Glomerular visceral epithelial cell (primary cell): ENCODE results near the gene FOXD4L6.
"Not testable (repeated sequence)": the region's sequence is repeated elsewhere in the genome, so short reads cannot be mapped to it uniquely, and the experiment has no call there.

ENCODE experiments used
- DNase-seq: peaks from one replicate; pipeline ENCODE4 v3.0.0-alpha.2; 2016; ENCODE audit errors: extremely low spot score

The FOXD4L6 gene

GRCh38 chr9:41128581-41128980, at the start of gene FOXD4L6:
TSS of gene FOXD4L6 (minus strand) at chr9:41128681. CDS start at chr9:41128383, 298 bp downstream.
- not testable (repeated sequence) for DNase-seq

DNA sequence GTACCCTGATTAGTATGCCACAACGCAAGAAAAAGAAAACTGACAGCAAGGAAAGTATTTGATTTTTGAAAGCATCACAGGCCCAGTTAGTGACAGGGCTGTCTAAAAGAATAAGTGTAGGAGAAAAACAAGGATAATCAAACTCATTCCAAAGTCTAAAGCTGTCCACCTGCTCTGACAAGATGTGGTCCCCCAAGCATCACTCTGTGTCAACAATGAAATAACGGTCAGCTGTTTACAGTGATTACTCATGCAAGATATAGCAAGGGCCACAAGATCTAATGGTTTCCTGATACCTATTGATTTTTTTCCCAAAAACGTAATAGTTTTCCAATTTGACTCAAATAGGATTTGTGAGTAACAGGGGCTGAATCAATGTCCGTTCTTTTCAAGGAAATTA, 46.5 kb upstream of the FOXD4L6 start:
- DNase-seq, result not testable (repeated sequence)

- not testable (repeated sequence) for DNase-seq
These were observed 21.6 kb upstream of the FOXD4L6 start for GRCh38 chr9:41150116-41150515.

- not testable (repeated sequence) for DNase-seq
These were observed 13.4 kb upstream of the FOXD4L6 start for GRCh38 chr9:41141878-41142277.

GRCh38 chr9:41126746-41127446, 1.6 kb downstream of the FOXD4L6 start:
- not testable (repeated sequence) for DNase-seq

DNA sequence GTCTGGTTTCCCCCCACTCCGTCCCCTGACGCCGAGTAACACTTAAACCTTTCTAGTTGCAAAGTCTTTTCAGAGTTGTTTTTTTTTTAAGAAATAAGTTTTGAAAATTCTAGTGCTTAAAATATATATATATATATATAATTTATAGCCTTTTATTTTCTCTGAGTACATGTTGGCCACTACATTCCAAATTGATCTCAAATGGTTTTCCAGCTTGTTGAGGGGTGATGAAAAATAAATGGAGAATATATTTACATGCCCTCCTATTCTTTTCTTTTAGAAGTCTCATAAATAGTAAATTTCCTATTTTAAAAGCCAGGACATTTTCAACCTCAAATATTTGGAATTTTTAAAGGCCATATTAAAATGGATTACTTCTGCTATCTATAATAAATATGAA, 2.5 kb downstream of the FOXD4L6 start:
- not testable (repeated sequence) for DNase-seq

DNA sequence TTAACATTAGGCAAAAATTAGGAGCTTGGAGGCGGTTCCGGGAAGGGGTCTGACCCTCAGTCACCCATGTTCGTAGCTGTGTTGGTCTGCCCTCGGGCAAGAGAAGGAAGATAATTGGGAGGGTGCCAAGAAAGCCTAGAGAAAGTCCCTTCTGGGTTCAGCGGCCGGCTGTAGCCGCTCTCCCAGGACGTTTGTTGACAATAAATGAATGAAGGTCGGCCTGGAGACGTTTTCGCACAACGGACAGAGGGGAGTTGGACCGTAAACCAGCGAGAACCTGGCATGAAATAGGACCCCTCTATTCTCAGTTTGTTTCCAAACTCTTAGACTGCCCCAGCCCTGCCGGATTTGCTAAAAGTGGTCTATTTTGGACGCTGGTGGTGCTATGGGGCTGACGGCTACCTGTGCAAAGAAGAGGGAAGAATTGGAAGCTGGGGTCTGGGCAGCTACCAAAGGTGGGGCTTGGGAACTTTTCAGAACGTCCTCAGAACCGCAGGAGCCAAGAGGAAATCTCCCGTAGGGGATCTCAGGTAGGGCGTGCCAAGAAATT, 3.3 kb downstream of the FOXD4L6 start:
- DNase-seq, result not testable (repeated sequence)

GRCh38 chr9:41124250-41125108, 4.0 kb downstream of the FOXD4L6 start:
- not testable (repeated sequence) for DNase-seq

GRCh38 chr9:41123812-41124211, 4.7 kb downstream of the FOXD4L6 start:
- DNase-seq, result not testable (repeated sequence)

DNA sequence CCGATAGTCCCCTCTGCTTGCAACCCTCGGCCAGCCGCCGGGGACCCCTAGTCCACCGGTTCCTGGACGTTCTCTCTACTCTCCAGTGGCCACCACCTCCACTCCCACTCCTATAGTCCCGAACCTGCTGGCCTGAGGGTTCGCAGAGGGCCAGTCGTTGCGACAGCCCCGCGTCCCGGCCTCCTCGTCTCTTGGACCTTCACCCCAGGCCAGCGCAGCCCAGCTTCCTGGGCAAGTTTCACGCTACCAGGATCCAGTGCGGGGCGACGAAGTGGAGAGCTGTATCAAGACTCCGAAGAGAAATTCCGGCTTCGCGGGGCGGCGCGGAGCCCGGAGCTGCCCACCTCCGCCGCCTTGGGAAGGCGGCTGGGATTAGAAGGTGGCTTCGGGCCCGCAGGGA, 5.1 kb downstream of the FOXD4L6 start:
- DNase-seq, result not testable (repeated sequence)

DNA sequence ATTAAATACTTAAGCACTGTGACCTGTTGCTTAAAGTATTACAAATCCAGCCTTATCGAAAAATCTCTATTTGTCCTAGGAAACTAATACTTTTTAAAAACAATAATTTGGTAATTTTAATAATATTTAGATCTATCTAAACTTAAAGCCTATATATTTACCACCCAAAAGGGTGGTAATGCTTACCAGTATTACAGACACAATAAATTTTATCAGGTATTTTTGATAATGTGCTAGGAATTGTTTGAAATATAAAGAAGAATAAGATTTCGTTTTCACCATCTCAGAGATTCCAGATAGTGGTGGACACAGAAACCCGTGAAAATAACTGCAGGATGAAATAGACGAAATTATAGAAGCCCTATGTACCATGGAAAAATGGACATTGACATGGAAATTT, 7.8 kb downstream of the FOXD4L6 start:
- DNase-seq, result not testable (repeated sequence)

- not testable (repeated sequence) for DNase-seq
These were observed 8.8 kb downstream of the FOXD4L6 start for GRCh38 chr9:41119719-41120118.

GRCh38 chr9:41119311-41119710, 9.2 kb downstream of the FOXD4L6 start:
- DNase-seq, result not testable (repeated sequence)

- DNase-seq, result not testable (repeated sequence)
These were observed 15.1 kb downstream of the FOXD4L6 start for GRCh38 chr9:41113348-41113747.

DNA sequence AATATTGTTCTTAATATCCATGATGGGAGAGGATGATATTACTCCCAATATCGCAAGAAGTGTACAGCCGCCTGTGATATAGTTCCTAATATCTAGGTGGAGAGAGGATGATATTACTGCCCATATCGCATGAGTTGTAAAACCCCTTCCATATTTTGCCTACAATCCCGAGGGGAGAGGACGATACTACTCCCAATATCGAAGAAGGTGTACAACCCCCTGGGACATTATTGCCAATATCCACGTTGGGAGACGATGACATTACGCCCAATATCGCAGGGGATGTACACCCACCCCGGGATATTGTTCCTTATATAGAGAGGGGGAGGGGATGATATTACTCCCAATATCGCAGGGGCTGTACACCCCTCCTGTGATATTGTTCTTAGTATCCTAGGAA, 17.1 kb downstream of the FOXD4L6 start:
- DNase-seq, result not testable (repeated sequence)

GRCh38 chr9:41110913-41111312, 17.6 kb downstream of the FOXD4L6 start:
- DNase-seq, result not testable (repeated sequence)

DNA sequence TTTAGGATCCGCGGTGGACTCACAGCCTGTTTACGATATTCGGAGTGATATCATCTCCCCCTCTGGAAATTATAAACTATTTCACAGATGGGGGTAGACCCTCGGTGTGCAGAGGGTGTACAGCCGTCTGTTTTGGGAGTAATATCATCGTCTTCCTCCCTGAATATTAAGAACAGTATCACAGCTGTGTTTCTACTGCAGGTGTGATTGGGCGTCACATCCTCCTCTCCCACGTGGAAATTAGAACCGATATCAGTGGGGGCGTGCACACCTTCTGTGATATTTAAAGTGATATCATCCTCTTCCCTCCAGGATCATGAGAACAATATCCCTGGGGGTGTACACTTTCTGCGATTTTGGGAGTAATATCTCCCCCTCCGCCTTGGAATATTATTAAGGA, 19.2 kb downstream of the FOXD4L6 start:
- DNase-seq, result not testable (repeated sequence)

- DNase-seq, result not testable (repeated sequence)
These were observed 19.7 kb downstream of the FOXD4L6 start for GRCh38 chr9:41108816-41109215.

DNA sequence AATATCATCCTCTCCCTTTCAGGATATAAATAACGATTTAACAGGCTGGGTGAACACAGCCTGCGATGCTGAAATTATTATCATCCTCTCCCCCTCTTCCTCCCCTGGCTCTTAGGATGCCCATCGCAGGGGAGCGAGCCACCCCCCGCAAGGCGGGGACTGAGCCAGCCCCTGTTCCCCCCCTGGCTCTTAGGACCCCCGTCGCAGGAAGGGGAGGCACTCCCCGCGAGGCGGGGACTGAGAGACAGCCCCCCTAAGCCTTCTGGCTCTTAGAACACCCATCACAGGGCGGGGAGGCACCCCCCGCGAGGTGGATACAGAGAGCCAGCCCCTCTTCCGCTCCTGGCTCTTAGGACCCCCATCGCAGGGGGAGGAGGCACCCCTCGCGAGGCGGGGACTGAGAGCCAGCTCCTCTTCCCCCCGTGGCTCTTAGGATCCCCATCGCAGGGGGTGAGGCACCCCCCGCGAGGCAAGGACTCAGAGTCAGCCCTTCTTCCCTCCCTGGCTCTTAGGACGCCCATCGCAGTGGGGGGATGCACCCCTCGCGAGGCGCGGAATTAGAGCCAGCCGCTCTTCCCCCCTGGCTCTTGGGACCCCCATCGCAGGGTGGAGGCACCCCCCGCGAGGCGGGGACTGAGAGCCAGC, 21.9 kb downstream of the FOXD4L6 start:
- DNase-seq, result not testable (repeated sequence)

DNA sequence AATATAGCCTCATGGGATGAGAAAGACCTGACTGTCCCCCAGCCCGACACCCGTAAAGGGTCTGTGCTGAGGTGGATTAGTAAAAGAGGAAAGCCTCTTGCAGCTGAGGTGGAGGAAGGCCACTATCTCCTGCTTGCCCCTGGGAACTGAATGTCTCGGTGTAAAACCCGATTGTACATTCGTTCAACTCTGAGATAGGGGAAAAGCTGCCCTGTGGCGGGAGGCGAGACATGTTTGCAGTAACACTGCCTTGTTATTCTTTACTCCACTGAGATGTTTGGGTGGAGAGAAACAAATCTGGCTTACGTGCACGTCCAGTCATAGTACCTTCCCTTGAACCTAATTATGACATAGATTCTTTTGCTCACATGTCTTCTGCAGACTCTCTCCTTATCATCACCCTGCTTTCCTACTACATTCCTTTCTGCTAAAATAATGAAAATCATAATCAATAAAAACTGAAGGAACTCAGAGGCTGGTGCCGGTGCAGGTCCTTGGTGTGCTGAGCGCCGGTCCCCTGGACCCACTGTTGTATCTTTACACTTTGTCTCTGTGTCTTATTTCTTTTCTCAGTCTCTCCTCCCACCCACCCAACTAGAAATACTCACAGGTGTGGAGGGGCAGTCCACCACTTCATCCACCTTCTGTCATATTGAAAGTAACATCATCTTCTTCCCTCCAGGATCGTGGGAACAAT, 22.8 kb downstream of the FOXD4L6 start:
- not testable (repeated sequence) for DNase-seq

DNA sequence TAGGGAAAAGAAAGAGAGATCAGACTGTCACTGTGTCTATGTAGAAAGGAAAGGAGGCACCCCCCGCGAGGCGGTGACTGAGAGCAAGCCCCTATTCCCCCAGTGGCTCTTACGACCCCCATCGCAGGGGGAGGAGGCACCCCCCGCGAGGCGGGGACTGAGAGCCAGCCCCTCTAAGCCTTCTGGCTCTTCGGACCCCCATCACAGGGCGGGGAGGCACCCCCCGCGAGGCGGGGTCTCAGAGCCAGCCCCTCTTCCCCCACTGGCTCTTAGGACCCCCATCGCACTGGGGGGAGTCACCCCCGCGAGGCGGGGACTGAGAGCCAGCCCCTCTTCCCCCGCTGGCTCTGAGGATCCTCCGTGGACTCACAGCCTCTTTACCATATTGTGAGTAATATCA, 23.9 kb downstream of the FOXD4L6 start:
- not testable (repeated sequence) for DNase-seq
